IMR-90 (cell line): ENCODE data around the gene KLHL12. TPM values are rescaled to one million over a fixed set of nuclear protein-coding genes. Genes with fewer than 3 reads are reported as not detected.

Experiments
- ATAC-seq: fragments of 200-7000 bp; cut with Tn5 transposase; 2 replicates; pipeline ENCODE4 v1.9.1; 2020; ENCODE audit warnings: low read depth, mild to moderate bottlenecking, moderate library complexity
- BruUV-seq: library from RNA; stranded (reverse); fragments of 400-500 nt; replicated peaks from 2 replicates; lab custom pipeline; 2021; lab: Mats Ljungman, UMichigan
- CTCF ChIA-PET: fragments of 300-600 bp; formaldehyde crosslinking; extraction: SDS; loops from one replicate; lab custom pipeline; 2021; ENCODE audit warnings: antibody characterized with exemption; lab: Yijun Ruan, JAX
- POLR2A ChIA-PET: fragments of 300-600 bp; sonication (Branson Sonifier 250); formaldehyde crosslinking; loops from one replicate; lab custom pipeline; 2022; ENCODE audit warnings: antibody characterized with exemption; ENCODE audit not compliant: unreplicated experiment; lab: Charles Lee
- DNase-seq: peaks from one replicate; pipeline ENCODE4 v3.0.0; 2013
- H2AFZ ChIP-seq: replicated peaks from 2 replicates; pipeline ENCODE3; 2013; ENCODE audit warnings: low read length, mild to moderate bottlenecking; ENCODE audit not compliant: poor library complexity
- H2AK5ac ChIP-seq: 2 replicates; pipeline ENCODE4 v1.6.1; 2013; ENCODE audit warnings: low read depth, low read length, inconsistent platforms
- H2AK9ac ChIP-seq: replicated peaks from 2 replicates; pipeline ENCODE3; 2013; ENCODE audit warnings: mild to moderate bottlenecking, low read depth, low read length, moderate library complexity; ENCODE audit not compliant: poor library complexity
- H2BK120ac ChIP-seq: 2 replicates; pipeline ENCODE4 v1.6.1; 2013; ENCODE audit warnings: low read depth, low read length, inconsistent platforms
- H2BK15ac ChIP-seq: 3 replicates; pipeline ENCODE4 v1.6.1; 2013; ENCODE audit warnings: low read depth, low read length, inconsistent platforms
- H2BK20ac ChIP-seq: 2 replicates; pipeline ENCODE4 v1.6.1; 2013; ENCODE audit warnings: low read depth, mild to moderate bottlenecking, inconsistent platforms, low read length, moderate library complexity
- H2BK5ac ChIP-seq: 2 replicates; pipeline ENCODE4 v1.6.1; 2013; ENCODE audit warnings: mild to moderate bottlenecking, low read depth, low read length, inconsistent platforms; ENCODE audit not compliant: poor library complexity, severe bottlenecking
- H3K14ac ChIP-seq: replicated peaks from 2 replicates; pipeline ENCODE4 v1.6.1; 2013; ENCODE audit warnings: low read depth, low read length, inconsistent platforms
- H3K18ac ChIP-seq: 2 replicates; pipeline ENCODE4 v1.6.1; 2013; ENCODE audit warnings: low read depth, low read length, control low read depth
- H3K23ac ChIP-seq: 2 replicates; pipeline ENCODE4 v1.6.1; 2013; ENCODE audit warnings: low read depth, low read length, inconsistent platforms
- H3K27ac ChIP-seq: 2 replicates; pipeline ENCODE4 v1.5.1; 2013; ENCODE audit warnings: mild to moderate bottlenecking, control low read depth, low read length; ENCODE audit not compliant: insufficient read depth
- H3K27me3 ChIP-seq: 2 replicates; pipeline ENCODE4 v1.6.1; 2013; ENCODE audit warnings: low read length; ENCODE audit not compliant: control insufficient read depth, insufficient read depth
- H3K36me3 ChIP-seq: 2 replicates; pipeline ENCODE4 v1.6.1; 2013; ENCODE audit warnings: low read length, mixed read lengths; ENCODE audit not compliant: control insufficient read depth, insufficient read depth
- H3K4ac ChIP-seq: 2 replicates; pipeline ENCODE4 v1.6.1; 2013; ENCODE audit warnings: low read depth, low read length, inconsistent platforms
- H3K4me1 ChIP-seq: 2 replicates; pipeline ENCODE4 v1.6.1; 2013; ENCODE audit warnings: low read length, mixed read lengths; ENCODE audit not compliant: control insufficient read depth, insufficient read depth
- H3K4me2 ChIP-seq: 2 replicates; pipeline ENCODE4 v1.6.1; 2013; ENCODE audit warnings: low read depth, mild to moderate bottlenecking, control low read depth, low read length, moderate library complexity
- H3K4me3 ChIP-seq: 2 replicates; pipeline ENCODE4 v1.5.1; 2013; ENCODE audit warnings: low read depth, mild to moderate bottlenecking, control low read depth, low read length, moderate library complexity; ENCODE audit not compliant: insufficient read depth
- H3K56ac ChIP-seq: 2 replicates; pipeline ENCODE4 v1.6.1; 2013; ENCODE audit warnings: low read length, inconsistent platforms; ENCODE audit not compliant: insufficient read depth; ENCODE audit errors: extremely low read depth
- H3K79me1 ChIP-seq, 2 experiments: 2 replicates each; pipeline ENCODE4 v1.6.1; 2013; ENCODE audit warnings: low read length in 2 of 2, inconsistent platforms in 1 of 2, low read depth in 1 of 2
- H3K9ac ChIP-seq: 2 replicates; pipeline ENCODE4 v1.6.1; 2013; ENCODE audit warnings: low read depth, low read length, control low read depth
- H3K9me1 ChIP-seq: 2 replicates; pipeline ENCODE4 v1.6.1; 2013; ENCODE audit warnings: low read length, inconsistent platforms; ENCODE audit not compliant: insufficient read depth
- H3K9me3 ChIP-seq: 2 replicates; pipeline ENCODE4 v1.6.1; 2013; ENCODE audit warnings: low read length; ENCODE audit not compliant: control insufficient read depth, insufficient read depth
- H4K20me1 ChIP-seq: 2 replicates; pipeline ENCODE4 v1.6.1; 2013; ENCODE audit warnings: low read length, inconsistent platforms; ENCODE audit not compliant: insufficient read depth
- H4K5ac ChIP-seq: 2 replicates; pipeline ENCODE4 v1.6.1; 2013; ENCODE audit warnings: mild to moderate bottlenecking, low read depth, low read length, control low read depth
- H4K8ac ChIP-seq, 2 experiments: 2 replicates each; pipeline ENCODE4 v1.6.1; 2013; ENCODE audit warnings: low read depth in 2 of 2, low read length in 2 of 2, control low read depth in 1 of 2, inconsistent platforms in 1 of 2
- H4K91ac ChIP-seq: 2 replicates; pipeline ENCODE4 v1.6.1; 2013; ENCODE audit warnings: low read depth, low read length, inconsistent platforms; ENCODE audit not compliant: insufficient read depth
- BHLHE40 ChIP-seq: fragments of 150-350 bp; IDR thresholded peaks from 2 replicates; pipeline ENCODE4 v1.6.1; 2016; ENCODE audit warnings: mild to moderate bottlenecking, low read depth, low read length
- CEBPB ChIP-seq: IDR thresholded peaks from 2 replicates; pipeline ENCODE4 v1.6.1; 2012; ENCODE audit warnings: low read depth, low read length, improper control_type of control experiment
- CHD1 ChIP-seq: IDR thresholded peaks from 2 replicates; pipeline ENCODE4 v1.6.1; 2012; ENCODE audit warnings: low read depth, low read length, improper control_type of control experiment
- CTCF ChIP-seq: conservative IDR thresholded peaks from 2 replicates; pipeline ENCODE4 v1.5.1; 2012; ENCODE audit warnings: mild to moderate bottlenecking, low read depth, low read length, improper control_type of control experiment
- ELK1 ChIP-seq: fragments of 150-350 bp; IDR thresholded peaks from 2 replicates; pipeline ENCODE4 v1.6.1; 2016; ENCODE audit warnings: low read depth, mild to moderate bottlenecking, low read length, moderate library complexity, borderline replicate concordance
- FOS ChIP-seq: fragments of 150-350 bp; IDR thresholded peaks from 2 replicates; pipeline ENCODE4 v1.6.1; 2016; ENCODE audit warnings: low read depth, low read length
- MAFK ChIP-seq: IDR thresholded peaks from 2 replicates; pipeline ENCODE4 v1.6.1; 2012; ENCODE audit warnings: low read depth, low read length, improper control_type of control experiment
- MAZ ChIP-seq: IDR thresholded peaks from 2 replicates; pipeline ENCODE4 v1.6.1; 2012; ENCODE audit warnings: low read depth, mild to moderate bottlenecking, low read length, improper control_type of control experiment, moderate library complexity, borderline replicate concordance
- MXI1 ChIP-seq: IDR thresholded peaks from 2 replicates; pipeline ENCODE4 v1.6.1; 2012; ENCODE audit warnings: low read depth, mild to moderate bottlenecking, low read length, moderate library complexity, borderline replicate concordance
- NFE2L2 ChIP-seq: fragments of 150-350 bp; IDR thresholded peaks from 2 replicates; pipeline ENCODE4 v1.6.1; 2016; ENCODE audit warnings: low read depth, mild to moderate bottlenecking, low read length
- POLR2A ChIP-seq: IDR thresholded peaks from 2 replicates; pipeline ENCODE4 v1.6.1; 2012; ENCODE audit warnings: mild to moderate bottlenecking, low read depth, low read length
- RAD21 ChIP-seq: IDR thresholded peaks from 2 replicates; pipeline ENCODE4 v1.6.1; 2012; ENCODE audit warnings: low read length, improper control_type of control experiment
- RCOR1 ChIP-seq: IDR thresholded peaks from 2 replicates; pipeline ENCODE4 v1.6.1; 2012; ENCODE audit warnings: mild to moderate bottlenecking, low read length, improper control_type of control experiment; ENCODE audit not compliant: insufficient replicate concordance
- RFX5 ChIP-seq: IDR thresholded peaks from 2 replicates; pipeline ENCODE4 v1.8.0; 2012; ENCODE audit warnings: low read depth, mild to moderate bottlenecking, low read length, moderate library complexity
- SMC3 ChIP-seq: fragments of 150-350 bp; IDR thresholded peaks from 2 replicates; pipeline ENCODE4 v1.6.1; 2016; ENCODE audit warnings: low read depth, mild to moderate bottlenecking, antibody characterized with exemption, low read length, moderate library complexity
- USF2 ChIP-seq: fragments of 150-350 bp; IDR thresholded peaks from 2 replicates; pipeline ENCODE4 v1.6.1; 2017; ENCODE audit warnings: mild to moderate bottlenecking, antibody characterized with exemption, low read length, low read depth
- WGBS, 2 experiments: methylation state at CpG; one replicate each; pipeline versions ENCODE4 v1.1.5 to v1.1.7; 2013; ENCODE audit warnings: missing lambda C conversion rate in 2 of 2; ENCODE audit not compliant: insufficient read length in 1 of 2; ENCODE audit errors: extremely low coverage in 2 of 2; 5-methylcytosine and 5-hydroxymethylcytosine counted together
- dilution Hi-C: fragments of 300-500 bp; cut with HindIII; formaldehyde crosslinking; loops from one replicate; pipeline ENCODE4 v1.14.3; 2018; ENCODE audit warnings: low sequenced_read_pairs; ENCODE audit not compliant: unreplicated experiment
- in situ Hi-C: fragments of 300-500 bp; cut with MboI; formaldehyde crosslinking; loops from 3 replicates; pipeline ENCODE4 v1.14.3; 2019; ENCODE audit warnings: low sequenced_read_pairs, inconsistent platforms, mixed read lengths
- intact Hi-C: fragments of 100-400 bp; cut with micrococcal nuclease; formaldehyde crosslinking; loops from 2 replicates; pipeline ENCODE4 v1.10.0; 2022
- polyA plus RNA-seq, 3 experiments: library from polyadenylated mRNA; depleted of rRNA; stranded (reverse); fragments of >200 nt; gene quantifications; 2 replicates each; pipeline ENCODE4 v1.2.3, GENCODE V29; 2012; ENCODE audit warnings: low replicate concordance in 1 of 3
- total RNA-seq: library from RNA; depleted of rRNA; stranded (reverse); fragments of >200 nt; gene quantifications from 2 replicates; pipeline ENCODE4 v1.2.3, GENCODE V29; 2012

The KLHL12 gene
- total and polyA plus RNA-seq, 2 of the 4 experiments (the other 2 are of a cell fraction): 17.2 to 38.4 TPM

- H3K18ac ChIP-seq: no peak overlapping the region
- ChIA-PET POLR2A (interaction anchor here (0.6 kb wide), 1 partner anchor 1375 kb away, joined by 5 read pairs; no protein-coding TSS in a partner anchor), CTCF (no interaction called here)
- DNase-seq (no peak), ATAC-seq (no peak)
- H3K27ac ChIP-seq: no peak overlapping the region
- no TSS peak for BruUV-seq
- H3K27me3 ChIP-seq: no peaks in the 10 kb centered on the region; the same call in 1 of the 2 replicates
- no peak overlapping the region for H3K23ac ChIP-seq
- no peak overlapping the region for H2BK15ac ChIP-seq
- H3K79me1 ChIP-seq: no peaks in the 10 kb centered on the region
- H3K14ac ChIP-seq: no peak overlapping the region
- no peaks in the 10 kb centered on the region for H3K9me3 ChIP-seq
- no peak overlapping the region for H2AK5ac ChIP-seq
- H2BK20ac ChIP-seq: no peak overlapping the region
- intact Hi-C loops: no loop called here
- no peak overlapping the region for H4K5ac ChIP-seq
- H3K9me1 ChIP-seq: no peaks in the 10 kb centered on the region
- TF ChIP-seq RFX5 (no peak), NFE2L2 (no peak), MAZ (no peak), CEBPB (no peak), RAD21 (no peak), CTCF (no peak), FOS (no peak), MAFK (no peak), CHD1 (no peak), ELK1 (no peak), USF2 (no peak), RCOR1 (no peak), BHLHE40 (no peak), MXI1 (no peak), SMC3 (no peak), POLR2A (no peak)
- no peak overlapping the region for H3K9ac ChIP-seq
- dilution Hi-C loops: no loop called here
- H4K91ac ChIP-seq: no peak overlapping the region
- H3K36me3 ChIP-seq: no peaks in the 10 kb centered on the region
- H2AK9ac ChIP-seq: no peak overlapping the region
- H2BK120ac ChIP-seq: no peak overlapping the region
- no peak overlapping the region for H3K4ac ChIP-seq
- H2BK5ac ChIP-seq: no peak overlapping the region
- H3K4me2 ChIP-seq: no peak overlapping the region
- H3K56ac ChIP-seq: no peak overlapping the region
- in situ Hi-C loops: no loop called here
- H4K8ac ChIP-seq: no peak overlapping the region
- H2AFZ ChIP-seq: no peak overlapping the region
- WGBS, 2 experiments: no CpG with 5 or more reads among the region's 4 CpGs
- no peaks in the 10 kb centered on the region for H4K20me1 ChIP-seq
- no peaks in the 10 kb centered on the region for H3K4me1 ChIP-seq
- no peak overlapping the region for H3K4me3 ChIP-seq
These were observed 54.0 kb downstream of the KLHL12 start for GRCh38 chr1:202873026-202873425.
